ENCODE results near the gene SMOC2.
"Not testable (repeated sequence)": the region's sequence is repeated elsewhere in the genome, so short reads cannot be mapped to it uniquely, and the experiment has no call there.

GRCh38 chr6:168692915-168693257 is 251.9 kb downstream of the SMOC2 start:
- TF ChIP-seq POLR2A, CTCF (IDR thresholded peaks at IDR 0.05): not testable (repeated sequence)

Data from tibial nerve (tissue), 3 donors.